ENCODE results near the gene AOPEP.

Gene AOPEP

GRCh38 chr9:95007226-95007869, 280.8 kb downstream of the AOPEP start:
- TF ChIP-seq MAX (IDR thresholded peaks at IDR 0.05), result no peak
- no peak for TF ChIP-seq CREB1 (IDR thresholded peaks at IDR 0.05; ENCODE audit: low read depth)
- no peak for TF ChIP-seq USF1 (IDR thresholded peaks at IDR 0.05)
- TF ChIP-seq NFIC (IDR thresholded peaks at IDR 0.05), result no peak
- no peak for TF ChIP-seq EP300 (IDR thresholded peaks at IDR 0.05; ENCODE audit: borderline replicate concordance)
- TF ChIP-seq CEBPB (IDR thresholded peaks at IDR 0.05), result no peak
- no peak for TF ChIP-seq FOXM1 (IDR thresholded peaks at IDR 0.05; ENCODE audit: borderline replicate concordance, low read depth)
- no peak for TF ChIP-seq RAD21 (IDR thresholded peaks at IDR 0.05; ENCODE audit: low read depth)
- TF ChIP-seq REST (IDR thresholded peaks at IDR 0.05; ENCODE audit: low read depth), result no peak
- TF ChIP-seq EGR1 (IDR thresholded peaks at IDR 0.05), result no peak
- no peak for TF ChIP-seq ZBTB7A (IDR thresholded peaks at IDR 0.05; ENCODE audit: low read depth)
- TF ChIP-seq TCF12 (IDR thresholded peaks at IDR 0.05; ENCODE audit: low read depth), result no peak

GRCh38 chr9:95008151-95008771, 281.8 kb downstream of the AOPEP start:
- TF ChIP-seq EGR1 (IDR thresholded peaks at IDR 0.05), result no peak
- TF ChIP-seq CEBPB (IDR thresholded peaks at IDR 0.05), result no peak
- TF ChIP-seq CREB1 (IDR thresholded peaks at IDR 0.05; ENCODE audit: low read depth), result no peak
- no peak for TF ChIP-seq RAD21 (IDR thresholded peaks at IDR 0.05; ENCODE audit: low read depth)
- no peak for TF ChIP-seq FOXM1 (IDR thresholded peaks at IDR 0.05; ENCODE audit: borderline replicate concordance, low read depth)
- TF ChIP-seq REST (IDR thresholded peaks at IDR 0.05; ENCODE audit: low read depth), result no peak
- no peak for TF ChIP-seq TCF12 (IDR thresholded peaks at IDR 0.05; ENCODE audit: low read depth)
- TF ChIP-seq EP300 (IDR thresholded peaks at IDR 0.05; ENCODE audit: borderline replicate concordance), result no peak
- TF ChIP-seq USF1 (IDR thresholded peaks at IDR 0.05), result no peak
- TF ChIP-seq NFIC (IDR thresholded peaks at IDR 0.05), result no peak
- TF ChIP-seq MAX (IDR thresholded peaks at IDR 0.05), result no peak
- no peak for TF ChIP-seq TEAD4 (IDR thresholded peaks at IDR 0.05)
- no peak for TF ChIP-seq ZBTB7A (IDR thresholded peaks at IDR 0.05; ENCODE audit: low read depth)
- no peak for TF ChIP-seq YY1 (IDR thresholded peaks at IDR 0.05; ENCODE audit: low read depth)
- TF ChIP-seq TAF1 (IDR thresholded peaks at IDR 0.05; ENCODE audit: low read depth), result no peak

- no peak for TF ChIP-seq RAD21 (IDR thresholded peaks at IDR 0.05; ENCODE audit: low read depth)
- no peak for TF ChIP-seq EP300 (IDR thresholded peaks at IDR 0.05; ENCODE audit: borderline replicate concordance)
- TF ChIP-seq YY1 (IDR thresholded peaks at IDR 0.05; ENCODE audit: low read depth), result no peak
- TF ChIP-seq CEBPB (IDR thresholded peaks at IDR 0.05), result no peak
- no peak for TF ChIP-seq USF1 (IDR thresholded peaks at IDR 0.05)
These were observed 283.0 kb downstream of the AOPEP start for GRCh38 chr9:95009459-95009858.

GRCh38 chr9:95010431-95010838, 283.9 kb downstream of the AOPEP start:
- TF ChIP-seq TAF1 (IDR thresholded peaks at IDR 0.05; ENCODE audit: low read depth) (no peak), MAX (IDR thresholded peaks at IDR 0.05) (no peak), YY1 (IDR thresholded peaks at IDR 0.05; ENCODE audit: low read depth) (no peak), REST (IDR thresholded peaks at IDR 0.05; ENCODE audit: low read depth) (no peak), USF1 (IDR thresholded peaks at IDR 0.05) (no peak), CREB1 (IDR thresholded peaks at IDR 0.05; ENCODE audit: low read depth) (no peak), FOXM1 (IDR thresholded peaks at IDR 0.05; ENCODE audit: borderline replicate concordance, low read depth) (no peak), NFIC (IDR thresholded peaks at IDR 0.05) (no peak), EP300 (IDR thresholded peaks at IDR 0.05; ENCODE audit: borderline replicate concordance) (no peak), CEBPB (IDR thresholded peaks at IDR 0.05) (no peak), RAD21 (IDR thresholded peaks at IDR 0.05; ENCODE audit: low read depth) (no peak), EGR1 (IDR thresholded peaks at IDR 0.05) (no peak), TCF12 (IDR thresholded peaks at IDR 0.05; ENCODE audit: low read depth) (no peak), TEAD4 (IDR thresholded peaks at IDR 0.05) (no peak), ZBTB7A (IDR thresholded peaks at IDR 0.05; ENCODE audit: low read depth) (no peak)
